Measurements from ENCODE around the gene ZBTB16.

DNA sequence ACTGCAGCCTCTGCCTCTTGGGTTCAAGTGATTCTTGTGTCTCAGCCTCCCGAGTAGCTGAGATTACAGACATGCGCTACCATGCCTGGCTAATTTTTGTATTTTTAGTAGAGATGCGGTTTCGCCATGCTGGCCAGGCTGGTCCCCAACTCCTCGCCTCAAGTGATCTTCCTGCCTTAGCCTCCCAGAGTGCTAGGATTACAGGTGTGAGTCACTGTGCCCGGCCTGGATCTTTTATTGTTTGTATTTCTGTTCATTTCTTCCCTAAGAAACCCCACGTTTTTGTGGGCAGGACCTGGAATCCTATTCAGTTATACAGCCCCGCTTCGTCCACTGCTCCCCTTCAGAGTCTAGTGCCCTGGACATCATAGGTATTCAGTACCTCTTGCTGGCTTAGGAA is 28.7 kb downstream of the ZBTB16 start:
- TF ChIP-seq, protein P1, sequence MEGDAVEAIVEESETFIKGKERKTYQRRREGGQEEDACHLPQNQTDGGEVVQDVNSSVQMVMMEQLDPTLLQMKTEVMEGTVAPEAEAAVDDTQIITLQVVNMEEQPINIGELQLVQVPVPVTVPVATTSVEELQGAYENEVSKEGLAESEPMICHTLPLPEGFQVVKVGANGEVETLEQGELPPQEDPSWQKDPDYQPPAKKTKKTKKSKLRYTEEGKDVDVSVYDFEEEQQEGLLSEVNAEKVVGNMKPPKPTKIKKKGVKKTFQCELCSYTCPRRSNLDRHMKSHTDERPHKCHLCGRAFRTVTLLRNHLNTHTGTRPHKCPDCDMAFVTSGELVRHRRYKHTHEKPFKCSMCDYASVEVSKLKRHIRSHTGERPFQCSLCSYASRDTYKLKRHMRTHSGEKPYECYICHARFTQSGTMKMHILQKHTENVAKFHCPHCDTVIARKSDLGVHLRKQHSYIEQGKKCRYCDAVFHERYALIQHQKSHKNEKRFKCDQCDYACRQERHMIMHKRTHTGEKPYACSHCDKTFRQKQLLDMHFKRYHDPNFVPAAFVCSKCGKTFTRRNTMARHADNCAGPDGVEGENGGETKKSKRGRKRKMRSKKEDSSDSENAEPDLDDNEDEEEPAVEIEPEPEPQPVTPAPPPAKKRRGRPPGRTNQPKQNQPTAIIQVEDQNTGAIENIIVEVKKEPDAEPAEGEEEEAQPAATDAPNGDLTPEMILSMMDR (IDR thresholded peaks at IDR 0.05): no peak
- no peak for TF ChIP-seq ZFX (IDR thresholded peaks at IDR 0.05; ENCODE audit: borderline replicate concordance)
